Measurements from ENCODE around the gene INHA. TPM values are rescaled to one million over a fixed set of nuclear protein-coding genes. Genes with fewer than 3 reads are reported as not detected.

INHA gene
- total RNA-seq, 2 experiments from 2014 or later = not detected

DNA sequence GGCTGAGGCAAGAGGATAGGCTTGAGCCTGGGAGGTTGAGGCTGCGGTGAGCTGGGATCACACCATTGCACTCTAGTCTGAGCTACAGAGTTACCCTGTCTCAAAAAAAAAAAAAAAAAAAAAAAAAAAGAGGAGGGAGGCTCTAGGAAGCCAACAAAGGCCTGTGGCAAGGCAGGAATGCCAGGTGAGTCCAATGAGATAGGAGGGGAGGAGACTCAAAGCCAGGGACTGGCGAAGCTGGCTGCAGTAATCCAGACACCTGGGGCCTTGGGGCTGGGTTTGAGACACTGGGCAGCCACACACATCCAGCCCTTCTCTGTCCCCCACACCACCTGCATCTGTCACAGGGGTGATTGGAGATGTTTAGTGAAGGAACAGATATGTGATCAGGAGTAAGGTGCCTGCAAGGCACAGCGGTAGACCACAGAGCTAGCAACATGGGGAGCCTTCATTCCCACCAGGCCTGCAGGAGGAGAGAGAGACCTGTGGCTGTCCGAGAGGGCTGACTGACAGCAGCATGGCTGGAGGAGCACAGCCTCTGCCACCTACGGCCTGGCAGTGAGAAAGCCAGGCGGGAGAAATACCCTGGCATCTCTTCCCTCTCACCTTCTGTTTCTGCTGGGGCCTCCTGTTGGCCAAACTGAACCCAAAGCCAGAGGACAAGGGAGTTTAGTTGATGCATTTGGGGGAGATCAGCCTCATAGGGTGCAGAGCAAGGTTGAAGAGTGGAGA, 38.0 kb upstream of the INHA start:
- no peaks in the 10 kb centered on the region for H3K9me3 Mint-ChIP-seq
- peaks cover 32% of the 10 kb centered on the region for H3K27me3 Mint-ChIP-seq
- no peak overlapping the region for H3K4me3 Mint-ChIP-seq
- POLR2A ChIA-PET = no interaction called here
- no peaks in the 10 kb centered on the region for H3K36me3 Mint-ChIP-seq (ENCODE audit: low read depth)
- CTCF ChIA-PET = interaction anchor here (8.5 kb wide), 1 partner anchor 37 kb away, joined by 175 read pairs; the partner anchor contains the start of gene GMPPA
- no peaks in the 10 kb centered on the region for H3K4me1 Mint-ChIP-seq
- no peak overlapping the region for H3K27ac Mint-ChIP-seq
- DNase-seq = no peak

DNA sequence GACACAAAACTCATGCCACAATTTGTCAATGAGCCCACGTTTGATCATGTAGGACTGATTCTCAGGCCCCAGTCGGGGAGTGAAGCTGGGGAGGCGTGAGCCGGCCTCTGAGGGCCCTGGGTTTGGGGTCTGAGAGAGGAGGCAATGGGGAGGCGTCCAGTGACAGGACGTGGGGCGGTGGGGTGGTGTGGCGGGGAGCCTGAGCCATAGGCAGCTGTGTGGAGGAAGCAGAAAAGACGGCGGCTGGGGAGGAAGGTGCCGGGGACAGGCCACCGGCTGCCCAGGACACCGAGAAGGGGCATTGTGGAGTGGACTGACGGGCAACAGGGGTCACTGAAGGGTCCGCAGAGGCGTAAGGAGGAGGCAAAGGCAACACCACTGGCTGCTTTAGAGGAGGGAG, 35.7 kb upstream of the INHA start:
- Mint-ChIP-seq H3K36me3 (ENCODE audit: low read depth) (peaks cover 7% of the 10 kb centered on the region), H3K4me3 (no peak overlapping the region), H3K9me3 (no peaks in the 10 kb centered on the region), H3K27ac (no peak overlapping the region), H3K4me1 (peaks cover 4% of the 10 kb centered on the region), H3K27me3 (peaks cover 10% of the 10 kb centered on the region)
- no peak for DNase-seq
- CTCF ChIA-PET = interaction anchor here (1.3 kb wide), 1 partner anchor 153 kb away, joined by 3 read pairs; no protein-coding TSS in a partner anchor
- POLR2A ChIA-PET = no interaction called here

DNA sequence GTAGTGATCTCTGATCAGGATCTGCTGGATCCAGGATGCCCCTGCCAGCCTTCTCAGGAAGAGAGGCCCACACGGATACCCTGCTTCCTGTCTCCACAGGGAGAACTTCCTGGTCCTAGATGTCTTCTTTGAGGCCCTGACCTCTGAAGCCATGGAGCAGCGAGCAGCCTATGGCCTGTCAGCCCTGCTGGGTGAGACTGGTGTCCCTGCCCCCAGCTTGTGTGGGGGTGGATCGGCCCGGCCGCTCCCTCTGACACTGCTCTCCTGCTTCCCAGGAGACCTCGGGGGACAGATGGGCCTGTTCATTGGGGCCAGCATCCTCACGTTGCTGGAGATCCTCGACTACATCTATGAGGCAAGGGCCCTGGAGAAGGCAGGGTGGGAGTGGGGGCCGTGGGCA, 35.1 kb upstream of the INHA start:
- POLR2A ChIA-PET = no interaction called here
- Mint-ChIP-seq H3K4me3 (no peak overlapping the region), H3K27me3 (peaks cover 7% of the 10 kb centered on the region), H3K27ac (no peak overlapping the region), H3K4me1 (peaks cover 7% of the 10 kb centered on the region), H3K36me3 (ENCODE audit: low read depth) (peaks cover 7% of the 10 kb centered on the region), H3K9me3 (no peaks in the 10 kb centered on the region)
- DNase-seq = no peak
- CTCF ChIA-PET = interaction anchor here (1.3 kb wide), 2 partner anchors 106 to 153 kb away, joined by 3 read pairs; no protein-coding TSS in a partner anchor

DNA sequence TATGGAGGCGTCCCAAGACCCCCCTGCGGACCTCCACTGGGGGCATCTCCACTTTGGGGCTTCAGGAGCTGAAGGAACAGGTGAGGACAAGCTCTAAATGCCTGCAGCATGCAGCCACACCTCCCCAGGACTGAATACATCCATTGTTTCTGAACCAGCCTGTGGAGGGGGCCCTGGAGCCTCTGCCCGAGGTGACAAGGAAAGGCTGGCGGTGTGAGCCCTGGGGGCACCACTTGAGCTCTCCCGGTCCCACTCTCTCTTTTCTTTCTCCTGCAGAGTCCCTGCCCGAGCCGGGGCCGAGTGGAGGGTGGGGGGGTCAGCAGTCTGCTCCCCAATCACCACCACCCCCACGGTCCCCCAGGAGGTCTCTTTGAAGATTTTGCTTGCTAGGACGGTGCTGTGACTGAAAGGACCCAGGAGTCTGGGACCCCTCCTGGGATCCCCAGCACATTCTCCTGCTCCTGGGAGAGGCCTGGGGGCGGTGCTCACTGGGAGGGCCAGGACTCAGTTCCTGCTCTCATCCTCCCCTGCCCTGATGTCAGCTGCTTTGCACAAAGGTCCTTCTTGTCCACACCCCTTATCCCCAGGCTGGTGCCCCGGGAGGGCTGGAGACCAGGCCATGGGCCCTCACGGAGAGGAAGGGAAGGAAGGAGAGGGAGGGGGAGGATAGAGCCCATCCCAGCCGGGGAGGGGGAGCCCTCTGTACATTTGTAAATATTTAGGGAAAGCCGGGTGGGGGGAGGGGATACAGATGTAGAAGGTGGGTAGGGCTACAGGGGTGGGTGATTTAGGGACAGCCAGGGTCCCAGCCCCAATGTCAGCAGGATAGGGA, 34.2 kb upstream of the INHA start:
- Mint-ChIP-seq H3K4me1 (peaks cover 16% of the 10 kb centered on the region), H3K9me3 (no peaks in the 10 kb centered on the region), H3K27ac (no peak overlapping the region), H3K27me3 (peaks cover 2% of the 10 kb centered on the region), H3K4me3 (no peak overlapping the region), H3K36me3 (ENCODE audit: low read depth) (peaks cover 7% of the 10 kb centered on the region)
- CTCF ChIA-PET = interaction anchor here (1.2 to 1.3 kb wide), 2 partner anchors 39 to 105 kb away, joined by 3 read pairs; partner anchors contain the start of gene GMPPA
- POLR2A ChIA-PET = no interaction called here
- no peak for DNase-seq

DNA sequence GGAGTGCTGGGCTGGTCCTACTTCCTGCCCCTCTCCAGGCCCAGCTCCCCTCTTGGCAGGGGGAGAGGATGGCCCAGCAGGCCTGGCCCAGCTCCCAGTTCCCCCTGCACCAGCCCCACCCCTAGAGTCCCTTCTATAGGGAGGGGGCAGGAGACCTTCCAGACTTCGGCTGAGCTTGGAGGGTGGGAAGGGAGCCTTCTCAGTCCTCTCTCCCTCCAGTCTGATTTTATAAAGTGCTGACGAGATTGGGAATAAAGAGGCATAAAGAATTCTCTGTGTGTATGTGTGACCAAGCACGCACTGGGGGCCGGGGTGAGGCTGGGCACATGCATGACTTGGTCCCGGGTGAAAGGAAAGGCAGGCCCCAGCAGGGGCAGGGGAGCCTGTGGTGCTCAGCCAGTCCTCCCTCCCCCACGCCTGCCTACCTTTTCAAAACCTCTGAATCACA, 33.6 kb upstream of the INHA start:
- POLR2A ChIA-PET = no interaction called here
- Mint-ChIP-seq H3K9me3 (no peaks in the 10 kb centered on the region), H3K36me3 (ENCODE audit: low read depth) (peaks cover 7% of the 10 kb centered on the region), H3K27me3 (peaks cover under 1% of the 10 kb centered on the region), H3K27ac (no peak overlapping the region), H3K4me1 (peaks cover 16% of the 10 kb centered on the region), H3K4me3 (no peak overlapping the region)
- CTCF ChIA-PET = interaction anchor here (1.2 to 4.2 kb wide), 2 partner anchors 7 to 40 kb away, joined by 3 to 25 read pairs; partner anchors contain the start of gene GMPPA
- DNase-seq = no peak

DNA sequence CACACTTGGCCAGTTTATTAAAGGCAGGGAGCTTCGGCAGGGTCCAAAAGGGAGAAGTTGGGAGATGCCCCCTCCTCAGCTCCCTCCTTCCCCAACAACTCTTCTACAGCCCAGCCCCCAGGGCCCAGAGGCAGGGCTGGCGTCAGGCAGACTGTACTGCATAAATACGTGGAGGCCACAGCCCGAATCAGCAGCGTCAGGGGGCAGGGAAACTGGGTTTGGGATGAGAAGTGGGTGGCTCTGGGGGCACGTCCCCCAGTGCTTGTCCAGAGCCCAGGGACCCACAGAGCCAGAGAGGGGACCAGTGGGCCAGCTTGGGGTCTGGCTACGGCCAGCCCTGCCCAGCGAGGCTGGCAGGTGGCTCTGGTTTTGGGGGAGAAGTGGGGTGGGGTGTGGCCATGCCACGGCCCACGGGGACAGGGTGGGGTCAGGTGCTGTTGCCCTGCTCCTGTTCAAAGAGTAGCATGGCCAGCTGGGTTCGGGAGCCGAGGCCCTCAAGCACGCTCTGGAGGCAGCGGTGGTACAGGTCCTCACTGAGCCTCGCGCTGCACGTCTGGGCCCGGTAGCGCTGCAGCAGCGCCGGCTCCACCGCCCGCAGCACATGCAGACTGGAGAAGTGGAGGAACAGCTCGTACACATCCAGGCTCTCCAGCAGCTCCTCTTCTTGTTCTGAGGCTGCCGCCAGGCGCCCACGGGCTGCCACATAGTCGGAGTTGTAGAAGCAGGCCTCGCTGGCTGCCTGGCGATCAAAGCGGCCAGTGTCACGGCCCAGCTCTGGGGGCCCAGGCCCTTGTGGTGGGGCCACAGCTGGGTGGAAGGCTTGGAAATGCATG, 32.9 kb upstream of the INHA start:
- Mint-ChIP-seq H3K4me1 (peaks cover 17% of the 10 kb centered on the region), H3K9me3 (no peaks in the 10 kb centered on the region), H3K4me3 (no peak overlapping the region), H3K27ac (no peak overlapping the region), H3K27me3 (peaks cover under 1% of the 10 kb centered on the region), H3K36me3 (ENCODE audit: low read depth) (peaks cover 7% of the 10 kb centered on the region)
- no peak for DNase-seq
- CTCF ChIA-PET = interaction anchor here (1.2 to 4.2 kb wide), 4 partner anchors 8 to 150 kb away, joined by 3 to 25 read pairs (median 4); partner anchors contain the start of gene GMPPA
- POLR2A ChIA-PET = no interaction called here

DNA sequence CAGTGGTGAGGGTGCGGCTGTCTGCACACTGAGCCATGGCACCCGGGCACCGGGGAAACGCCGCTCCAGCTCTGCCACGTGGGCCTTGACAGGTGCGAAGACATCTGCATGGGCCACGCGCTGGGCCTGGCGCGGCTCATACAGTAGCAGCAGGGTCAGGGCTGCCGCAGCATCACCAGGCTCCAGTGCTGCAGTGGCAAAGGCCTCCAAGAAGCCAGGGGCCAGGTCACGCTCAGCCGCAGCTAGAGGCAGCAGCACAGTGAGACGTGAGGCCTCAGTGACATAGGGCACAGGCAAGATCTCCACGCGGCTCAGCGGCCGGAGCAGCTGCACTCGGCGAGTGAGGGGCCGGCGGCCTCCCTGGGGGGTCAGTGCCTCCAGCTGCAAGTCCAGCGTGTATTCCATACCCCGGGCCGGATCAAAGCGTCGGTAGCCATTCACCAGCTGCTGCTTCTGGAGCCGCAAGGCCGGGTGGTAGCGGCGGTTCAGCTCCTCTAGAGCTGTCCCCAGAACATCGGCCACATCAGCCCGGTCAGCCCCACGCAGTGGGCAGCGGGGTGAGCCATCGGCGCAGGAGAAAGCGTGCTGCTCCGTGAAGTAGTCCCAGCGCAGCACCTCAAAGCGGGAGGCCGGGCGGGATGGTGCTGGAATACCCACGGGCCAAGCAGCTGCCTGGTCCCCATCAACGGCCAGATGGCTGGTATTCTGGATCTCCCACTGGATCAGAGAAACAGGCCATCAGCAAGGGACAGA, 32.0 kb upstream of the INHA start:
- POLR2A ChIA-PET = interaction anchor here (1.3 kb wide), 1 partner anchor 11 kb away, joined by 3 read pairs; no protein-coding TSS in a partner anchor
- Mint-ChIP-seq H3K9me3 (no peaks in the 10 kb centered on the region), H3K4me3 (no peak overlapping the region), H3K27me3 (peaks cover 10% of the 10 kb centered on the region), H3K36me3 (ENCODE audit: low read depth) (peaks cover 7% of the 10 kb centered on the region), H3K27ac (no peak overlapping the region), H3K4me1 (peaks cover 23% of the 10 kb centered on the region)
- CTCF ChIA-PET = interaction anchor here (1.0 to 4.9 kb wide), 13 partner anchors 9 to 149 kb away, joined by 3 to 53 read pairs (median 6); partner anchors contain the start of genes GMPPA and STK11IP
- no peak for DNase-seq

DNA sequence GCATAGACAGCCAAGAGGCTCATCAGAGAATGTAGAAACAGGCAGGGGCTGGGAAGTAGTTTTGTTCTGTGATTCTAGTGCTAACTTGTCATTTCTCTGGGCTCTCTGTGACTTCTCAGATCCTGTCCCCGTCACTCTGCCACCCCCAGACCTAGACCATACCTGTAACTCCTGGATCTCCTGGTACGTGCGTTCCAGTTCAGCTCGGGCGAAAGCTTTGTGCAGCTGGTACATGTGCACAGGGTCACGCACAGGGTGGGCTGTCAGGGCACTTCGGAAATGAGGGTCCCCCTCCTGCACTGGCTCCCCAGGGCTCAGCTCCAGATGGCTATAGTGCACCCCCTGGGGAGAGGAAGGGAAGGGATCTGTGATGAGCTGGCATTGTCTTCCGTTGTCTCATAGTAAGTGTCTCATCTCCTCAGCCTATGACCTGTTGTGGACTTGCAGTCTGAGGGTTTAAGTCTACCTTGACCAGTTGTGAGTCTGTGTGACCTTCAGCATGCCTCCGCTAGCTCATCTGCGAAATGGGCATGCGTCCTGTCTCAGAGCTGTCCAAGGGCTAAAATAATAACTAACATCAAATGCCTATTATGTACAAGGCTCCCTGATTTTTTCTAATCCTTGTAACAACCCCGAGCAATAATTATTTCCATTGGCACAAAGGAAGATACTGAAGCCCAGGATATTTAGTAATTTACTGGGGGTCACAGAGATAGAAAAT, 31.2 kb upstream of the INHA start:
- Mint-ChIP-seq H3K4me1 (peaks cover 23% of the 10 kb centered on the region), H3K36me3 (ENCODE audit: low read depth) (peaks cover 7% of the 10 kb centered on the region), H3K27me3 (peaks cover 12% of the 10 kb centered on the region), H3K4me3 (no peak overlapping the region), H3K27ac (no peak overlapping the region), H3K9me3 (no peaks in the 10 kb centered on the region)
- DNase-seq = no peak
- CTCF ChIA-PET = interaction anchor here (0.8 to 4.9 kb wide), 20 partner anchors 10 to 162 kb away, joined by 3 to 53 read pairs (median 4); partner anchors contain the start of genes GMPPA and STK11IP
- POLR2A ChIA-PET = interaction anchor here (1.3 kb wide), 1 partner anchor 10 kb away, joined by 3 read pairs; no protein-coding TSS in a partner anchor

DNA sequence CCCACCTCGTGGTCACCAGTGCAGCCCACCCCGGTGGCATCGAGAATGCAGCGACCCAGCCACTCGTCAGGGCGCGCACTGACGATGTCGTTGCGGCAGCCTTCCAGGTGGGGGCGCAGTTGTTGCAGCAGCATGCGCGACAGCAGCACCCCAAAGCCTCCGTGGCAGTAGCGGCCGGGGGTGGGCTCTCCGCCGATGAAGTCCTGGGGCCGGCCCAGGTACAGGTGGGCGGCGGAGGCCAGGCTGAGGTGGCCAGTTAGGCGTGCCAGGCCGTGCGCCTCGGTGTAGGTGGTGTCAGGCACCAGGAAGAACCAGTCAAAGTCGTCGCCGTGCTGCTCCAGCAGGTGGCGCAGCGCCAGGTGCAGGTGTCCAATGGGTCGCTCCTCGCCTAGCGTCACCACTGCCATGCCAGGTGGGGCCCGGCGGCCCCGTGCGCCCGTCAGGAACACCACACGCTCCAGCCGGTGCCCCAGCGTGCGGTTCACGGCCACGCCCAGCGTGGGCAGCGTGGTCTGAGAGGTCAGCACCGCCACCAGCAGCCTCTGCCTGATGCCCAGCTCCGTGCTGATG, 30.4 kb upstream of the INHA start:
- Mint-ChIP-seq H3K4me3 (peak overlapping the region; percentile 78), H3K27me3 (peaks cover 17% of the 10 kb centered on the region), H3K4me1 (peaks cover 23% of the 10 kb centered on the region), H3K36me3 (ENCODE audit: low read depth) (peaks cover 7% of the 10 kb centered on the region), H3K9me3 (no peaks in the 10 kb centered on the region), H3K27ac (no peak overlapping the region)
- peak; percentile 86 for DNase-seq
- POLR2A ChIA-PET = interaction anchor here (1.3 kb wide), 1 partner anchor 9 kb away, joined by 3 read pairs; no protein-coding TSS in a partner anchor
- CTCF ChIA-PET = interaction anchor here (0.7 to 4.9 kb wide), 22 partner anchors 9 to 163 kb away, joined by 3 to 53 read pairs (median 4); partner anchors contain the start of genes GMPPA and STK11IP

DNA sequence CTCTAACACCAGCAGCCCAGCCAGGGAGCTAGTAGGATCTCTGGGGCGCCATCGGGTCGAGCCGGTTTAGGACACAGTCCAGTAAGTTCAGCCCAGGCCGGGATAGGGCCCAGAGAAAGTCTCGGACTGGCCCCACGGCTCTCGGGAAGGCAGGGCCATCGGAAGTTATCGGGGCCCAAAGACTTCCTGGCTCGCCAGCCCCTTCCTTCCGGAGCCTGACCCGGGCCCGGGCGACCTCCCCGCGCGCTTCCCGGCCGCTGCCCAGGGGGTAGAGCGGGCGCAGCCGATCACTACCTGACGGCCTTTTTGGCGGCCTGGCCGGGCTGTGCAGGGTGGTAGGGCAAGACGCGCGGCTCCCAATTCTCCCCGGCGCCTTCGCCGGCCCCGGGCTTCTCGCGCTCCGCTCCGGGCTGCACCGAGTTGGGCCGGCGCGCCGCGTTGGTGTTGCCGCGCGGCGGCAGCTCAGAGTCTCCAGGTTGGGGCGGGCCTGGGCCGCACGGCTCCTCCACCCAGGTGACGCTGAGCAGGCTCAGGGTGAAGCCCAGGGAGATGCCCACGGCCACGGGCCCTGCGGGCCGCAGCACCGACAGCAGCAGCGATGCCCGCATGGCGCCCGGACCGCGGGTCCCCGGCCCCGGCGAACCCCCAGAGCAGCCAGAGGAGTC, 29.0 kb upstream of the INHA start:
- no peak for DNase-seq
- Mint-ChIP-seq H3K27ac (peak overlapping the region; percentile 71), H3K4me3 (peak overlapping the region; percentile 78), H3K4me1 (peaks cover 23% of the 10 kb centered on the region), H3K9me3 (no peaks in the 10 kb centered on the region), H3K27me3 (peaks cover 17% of the 10 kb centered on the region), H3K36me3 (ENCODE audit: low read depth) (peaks cover 7% of the 10 kb centered on the region)
- POLR2A ChIA-PET = interaction anchor here (1.7 to 2.4 kb wide), 3 partner anchors 10 to 54 kb away, joined by 5 to 12 read pairs (median 10); partner anchors contain the start of genes GMPPA and STK11IP
- CTCF ChIA-PET = interaction anchor here (0.6 to 4.9 kb wide), 16 partner anchors 12 to 154 kb away, joined by 3 to 34 read pairs (median 4); partner anchors contain the start of gene STK11IP
